HCT116 (cell line): Measurements from ENCODE around the gene TNXB.

ENCODE experiments used
- ATF3 ChIP-seq: IDR thresholded peaks from 2 replicates; pipeline ENCODE4 v1.6.1; 2012
- CTCF ChIP-seq, 3 experiments: fragments of 200-600 bp in 1 of 3; sonication (generic) in 1 of 3; IDR thresholded peaks in 2 of 3; conservative IDR thresholded peaks in 1 of 3; 2 replicates each; pipeline ENCODE4 v1.5.1; 2012 to 2017; ENCODE audit warnings: low read depth in 2 of 3, low read length in 2 of 3, antibody characterized with exemption in 1 of 3, borderline replicate concordance in 1 of 3, control low read depth in 1 of 3, mild to moderate bottlenecking in 1 of 3, mixed read lengths in 1 of 3, mixed run types in 1 of 3, moderate library complexity in 1 of 3; ENCODE audit not compliant: insufficient read depth in 1 of 3
- EZH2 ChIP-seq: fragments of 200-600 bp; sonication (generic); IDR thresholded peaks from 2 replicates; pipeline ENCODE4 v1.6.1; 2017; ENCODE audit warnings: antibody characterized with exemption, mixed run types
- EZH2phosphoT487 ChIP-seq: fragments of 200-600 bp; IDR thresholded peaks from 2 replicates; pipeline ENCODE4 v1.6.1; 2018; ENCODE audit warnings: antibody characterized with exemption, borderline replicate concordance
- JUND ChIP-seq: IDR thresholded peaks from 2 replicates; pipeline ENCODE4 v1.6.1; 2012
- POLR2A ChIP-seq: IDR thresholded peaks from 2 replicates; pipeline ENCODE4 v1.7.0; 2011; ENCODE audit warnings: borderline replicate concordance; ENCODE audit not compliant: insufficient read depth, insufficient read length; ENCODE audit errors: extremely low read depth
- POLR2AphosphoS5 ChIP-seq: IDR thresholded peaks from 2 replicates; pipeline ENCODE4 v1.6.1; 2011; ENCODE audit warnings: mild to moderate bottlenecking, low read depth, low read length, moderate library complexity
- RAD21 ChIP-seq: IDR thresholded peaks from 2 replicates; pipeline ENCODE4 v1.6.1; 2012; ENCODE audit warnings: low read depth, mild to moderate bottlenecking
- REST ChIP-seq: IDR thresholded peaks from 2 replicates; pipeline ENCODE4 v1.6.1; 2012; ENCODE audit warnings: low read depth
- SP1 ChIP-seq: IDR thresholded peaks from 2 replicates; pipeline ENCODE4 v1.6.1; 2012; ENCODE audit warnings: low read depth
- SRF ChIP-seq: IDR thresholded peaks from 2 replicates; pipeline ENCODE4 v1.6.1; 2012; ENCODE audit warnings: low read depth
- YY1 ChIP-seq: IDR thresholded peaks from 2 replicates; pipeline ENCODE4 v1.6.1; 2011; ENCODE audit warnings: low read length, low read depth, moderate library complexity, mild to moderate bottlenecking; ENCODE audit not compliant: insufficient replicate concordance; ENCODE audit errors: extremely low read depth
- TF ChIP-seq, protein P1 (sequence below): IDR thresholded peaks from 2 replicates; pipeline ENCODE4 v1.6.1; 2012

- TF ChIP-seq CTCF (IDR thresholded peaks at IDR 0.05 in 2 of 3, conservative IDR thresholded peaks at IDR 0.05 in 1 of 3; ENCODE audit: borderline replicate concordance in 1 of 3, insufficient read depth in 1 of 3, low read depth in 2 of 3, low read length in 2 of 3), result no peak
- TF ChIP-seq POLR2A, result no peak
- TF ChIP-seq, protein P1, sequence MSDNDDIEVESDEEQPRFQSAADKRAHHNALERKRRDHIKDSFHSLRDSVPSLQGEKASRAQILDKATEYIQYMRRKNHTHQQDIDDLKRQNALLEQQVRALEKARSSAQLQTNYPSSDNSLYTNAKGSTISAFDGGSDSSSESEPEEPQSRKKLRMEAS, result no peak
- TF ChIP-seq ATF3, result no peak
- no peak for TF ChIP-seq SRF
- no peak for TF ChIP-seq RAD21
- no peak for TF ChIP-seq YY1
- no peak for TF ChIP-seq POLR2AphosphoS5
- no peak for TF ChIP-seq EZH2
- no peak for TF ChIP-seq REST
- TF ChIP-seq JUND, result no peak
- no peak for TF ChIP-seq EZH2phosphoT487
- no peak for TF ChIP-seq SP1
Measured at GRCh38 chr6:32069460-32069859, 39.7 kb downstream of the TNXB start.
